CD4-positive, alpha-beta T cell (primary cell): ENCODE measurements around the gene TMEM254. TPM values are rescaled to one million over a fixed set of nuclear protein-coding genes. Genes with fewer than 3 reads are reported as not detected.

Experiments used
- ATAC-seq: fragments of 200-7000 bp; cut with Tn5 transposase; one replicate; pipeline ENCODE4 v1.10.0; 2022; ENCODE audit warnings: mild to moderate bottlenecking; ENCODE audit not compliant: poor library complexity
- CTCF ChIA-PET: fragments of 350-600 bp; sonication (Branson Sonifier 250); formaldehyde crosslinking; loops from one replicate; lab custom pipeline; 2021; ENCODE audit warnings: antibody characterized with exemption, inconsistent platforms; lab: Charles Lee
- POLR2A ChIA-PET: fragments of 350-600 bp; sonication (Branson Sonifier 250); formaldehyde crosslinking; loops from one replicate; lab custom pipeline; 2021; ENCODE audit warnings: antibody characterized with exemption, inconsistent platforms; lab: Charles Lee
- DNase-seq, 14 experiments: peaks; one replicate each; pipeline ENCODE4 v3.0.0-alpha.2; 2013 to 2020; ENCODE audit warnings: mixed read lengths in 2 of 14
- H3K27ac ChIP-seq, 2 donors: one replicate each; pipeline versions ENCODE4 v1.5.1 to v1.7.0; 2013; ENCODE audit warnings: low read length in 2 of 2, low read depth in 1 of 2, mild to moderate bottlenecking in 1 of 2
- H3K27me3 ChIP-seq, 2 experiments: 1 replicate in 1 of 2; 2 replicates in 1 of 2; pipeline versions ENCODE4 v1.6.1 to v1.7.0; 2013; ENCODE audit warnings: low read length in 2 of 2, control low read depth in 1 of 2, mild to moderate bottlenecking in 1 of 2, moderate library complexity in 1 of 2; ENCODE audit not compliant: insufficient read depth in 2 of 2, control insufficient read depth in 1 of 2
- H3K36me3 ChIP-seq: one replicate; pipeline ENCODE4 v1.6.1; 2013; ENCODE audit warnings: low read length, control low read depth; ENCODE audit not compliant: insufficient read depth
- H3K4me1 ChIP-seq: one replicate; pipeline ENCODE4 v1.6.1; 2013; ENCODE audit warnings: low read length, control low read depth; ENCODE audit not compliant: insufficient read depth
- H3K4me3 ChIP-seq: one replicate; pipeline ENCODE4 v1.5.1; 2013; ENCODE audit warnings: mild to moderate bottlenecking, low read length, moderate library complexity
- H3K9me3 ChIP-seq, 2 experiments: 1 replicate in 1 of 2; 2 replicates in 1 of 2; pipeline versions ENCODE4 v1.6.1 to v1.7.0; 2013; ENCODE audit warnings: low read length in 2 of 2, mild to moderate bottlenecking in 2 of 2, control low read depth in 1 of 2, moderate library complexity in 1 of 2; ENCODE audit not compliant: control insufficient read depth in 1 of 2, insufficient read depth in 1 of 2
- H3K27ac Mint-ChIP-seq: one replicate; pipeline ENCODE4 v1.8.0; 2020; ENCODE audit warnings: mixed read lengths
- H3K27me3 Mint-ChIP-seq: one replicate; pipeline ENCODE4 v1.8.0; 2021; ENCODE audit warnings: mixed read lengths
- H3K36me3 Mint-ChIP-seq: one replicate; pipeline ENCODE4 v1.8.0; 2021; ENCODE audit warnings: low read depth, mixed read lengths
- H3K4me1 Mint-ChIP-seq: one replicate; pipeline ENCODE4 v1.8.0; 2021; ENCODE audit warnings: low read depth, mixed read lengths
- H3K4me3 Mint-ChIP-seq: one replicate; pipeline ENCODE4 v1.8.0; 2020; ENCODE audit warnings: mild to moderate bottlenecking, mixed read lengths
- H3K9me3 Mint-ChIP-seq: one replicate; pipeline ENCODE4 v1.8.0; 2020; ENCODE audit warnings: mixed read lengths
- CTCF ChIP-seq: fragments of 200-600 bp; IDR thresholded peaks from one replicate; pipeline ENCODE4 v1.8.0; 2022; ENCODE audit warnings: antibody characterized with exemption, mild to moderate bottlenecking
- intact Hi-C, 2 experiments: fragments of 100-400 bp; cut with DNase I in 1 of 2; cut with micrococcal nuclease in 1 of 2; formaldehyde crosslinking; loops; one replicate each; pipeline versions ENCODE4 v1.15.1 to v1.9.0; 2023 to 2025; cut with DNase I, micrococcal nuclease
- total RNA-seq, 174 experiments: library from RNA in 2 of 174; stranded (reverse) in 2 of 174; gene quantifications; one replicate each; pipeline ENCODE4 v1.2.3 and lab custom pipeline; 2021 to 2026

The TMEM254 gene
- total RNA-seq, 2 experiments from 2014 or later, result 4.0 to 5.6 TPM

- ChIA-PET POLR2A (no interaction called here), CTCF (no interaction called here)
- no peak for DNase-seq
- no peak for ATAC-seq
- H3K27me3 Mint-ChIP-seq, result no peaks in the 10 kb centered on the region
- intact Hi-C loops, result no loop called here
- H3K36me3 Mint-ChIP-seq, result no peaks in the 10 kb centered on the region
- peaks cover 18% of the 10 kb centered on the region for H3K4me1 ChIP-seq
- H3K9me3 Mint-ChIP-seq, result peaks cover 13% of the 10 kb centered on the region
- H3K4me1 Mint-ChIP-seq, result peaks cover 12% of the 10 kb centered on the region
- no peak for TF ChIP-seq CTCF
- no peaks in the 10 kb centered on the region for H3K36me3 ChIP-seq
- H3K27me3 ChIP-seq, result no peaks in the 10 kb centered on the region
- no peak overlapping the region for H3K27ac ChIP-seq
- no peak overlapping the region for H3K4me3 ChIP-seq
- peaks cover 14 to 15% of the 10 kb centered on the region in 2 experiments for H3K9me3 ChIP-seq
- H3K4me3 Mint-ChIP-seq, result no peak overlapping the region
- no peak overlapping the region for H3K27ac Mint-ChIP-seq
Measured at GRCh38 chr10:80108576-80109239, 30.2 kb downstream of the TMEM254 start.

GRCh38 chr10:80110986-80111385, 32.5 kb downstream of the TMEM254 start:
- no peak for DNase-seq
- no peaks in the 10 kb centered on the region for H3K27me3 ChIP-seq
- Mint-ChIP-seq H3K27ac (no peak overlapping the region), H3K9me3 (peaks cover 13% of the 10 kb centered on the region), H3K4me3 (no peak overlapping the region), H3K36me3 (no peaks in the 10 kb centered on the region), H3K4me1 (no peaks in the 10 kb centered on the region), H3K27me3 (no peaks in the 10 kb centered on the region)
- H3K4me1 ChIP-seq, result peaks cover 6% of the 10 kb centered on the region
- H3K27ac ChIP-seq, result no peak overlapping the region
- H3K36me3 ChIP-seq, result no peaks in the 10 kb centered on the region
- intact Hi-C loops, result no loop called here
- TF ChIP-seq CTCF, result no peak
- no peak overlapping the region for H3K4me3 ChIP-seq
- no peak for ATAC-seq
- ChIA-PET CTCF (no interaction called here), POLR2A (no interaction called here)
- peaks cover 14 to 15% of the 10 kb centered on the region in 2 experiments for H3K9me3 ChIP-seq

- POLR2A ChIA-PET, result no interaction called here
- no peaks in the 10 kb centered on the region for H3K4me1 ChIP-seq
Measured at GRCh38 chr10:80118669-80119068, 40.2 kb downstream of the TMEM254 start.

More at GRCh38 chr10:80118669-80119068, 40.2 kb downstream of the TMEM254 start:
- intact Hi-C loops, result no loop called here
- H3K36me3 Mint-ChIP-seq, result no peaks in the 10 kb centered on the region
- CTCF ChIA-PET, result interaction anchor here (1.5 kb wide), 1 partner anchor 12 kb away, joined by 3 read pairs; no protein-coding TSS in a partner anchor
- H3K27me3 ChIP-seq, result peaks cover 0 to 4% of the 10 kb centered on the region in 2 experiments
- no peaks in the 10 kb centered on the region for H3K27me3 Mint-ChIP-seq
- H3K27ac Mint-ChIP-seq, result no peak overlapping the region
- H3K4me3 ChIP-seq, result no peak overlapping the region
- H3K9me3 ChIP-seq, result no peaks in the 10 kb centered on the region
- no peaks in the 10 kb centered on the region for H3K36me3 ChIP-seq
- H3K27ac ChIP-seq, result no peak overlapping the region
- no peak for TF ChIP-seq CTCF
- H3K4me3 Mint-ChIP-seq, result no peak overlapping the region
- H3K9me3 Mint-ChIP-seq, result no peaks in the 10 kb centered on the region
- no peak for ATAC-seq
- DNase-seq, result no peak
- H3K4me1 Mint-ChIP-seq, result no peaks in the 10 kb centered on the region
